Amniotic stem cell (primary cell): Measurements from ENCODE around the gene SNAI1.
"Not testable (repeated sequence)": the region's sequence is repeated elsewhere in the genome, so short reads cannot be mapped to it uniquely, and the experiment has no call there.

Experiments
- DNase-seq: peaks from one replicate; lab custom pipeline; 2025; lab: John Stamatoyannopoulos, UW

SNAI1 gene

GRCh38 chr20:49964964-49965780 is 17.6 kb upstream of the SNAI1 start:
- no peak for DNase-seq

- no peak for DNase-seq
Measured at GRCh38 chr20:49965781-49966305, 16.9 kb upstream of the SNAI1 start.

GRCh38 chr20:49966861-49967260 is 15.9 kb upstream of the SNAI1 start:
- DNase-seq = no peak

- DNase-seq = no peak
Measured at GRCh38 chr20:49969234-49969633, 13.5 kb upstream of the SNAI1 start.

GRCh38 chr20:49969946-49970345 is 12.8 kb upstream of the SNAI1 start:
- DNase-seq = no peak

- DNase-seq = no peak
Measured at GRCh38 chr20:49970498-49970897, 12.3 kb upstream of the SNAI1 start.

- no peak for DNase-seq
Measured at GRCh38 chr20:49973981-49974380, 8.8 kb upstream of the SNAI1 start.

- DNase-seq = no peak
Measured at GRCh38 chr20:49976542-49976941, 6.2 kb upstream of the SNAI1 start.

- DNase-seq = not testable (repeated sequence)
Measured at GRCh38 chr20:49977740-49978139, 5.0 kb upstream of the SNAI1 start.

- no peak for DNase-seq
Measured at GRCh38 chr20:49978685-49979029, 4.1 kb upstream of the SNAI1 start.

- DNase-seq = no peak
Measured at GRCh38 chr20:49979030-49979832, 3.5 kb upstream of the SNAI1 start.

GRCh38 chr20:49980140-49981008 is 2.4 kb upstream of the SNAI1 start:
- DNase-seq = no peak

GRCh38 chr20:49981218-49982071 is 1.3 kb upstream of the SNAI1 start:
- no peak for DNase-seq

GRCh38 chr20:49982072-49982345 is 771 bp upstream of the SNAI1 start:
- no peak for DNase-seq

GRCh38 chr20:49983123-49983847 is 505 bp downstream of the SNAI1 start:
- DNase-seq = no peak

GRCh38 chr20:49983848-49984408 is 1.1 kb downstream of the SNAI1 start:
- DNase-seq = no peak

GRCh38 chr20:49984426-49985153 is 1.8 kb downstream of the SNAI1 start:
- DNase-seq = no peak

GRCh38 chr20:49985157-49985556 is 2.4 kb downstream of the SNAI1 start:
- no peak for DNase-seq

- DNase-seq = no peak
Measured at GRCh38 chr20:49985617-49986016, 2.8 kb downstream of the SNAI1 start.

GRCh38 chr20:49986049-49986448 is 3.3 kb downstream of the SNAI1 start:
- DNase-seq = no peak
